Aorta (tissue), 5 donors: ENCODE data around the gene FAM162A. TPM values are rescaled to one million over a fixed set of nuclear protein-coding genes. Genes with fewer than 3 reads are reported as not detected.

Experiments
- ATAC-seq: fragments of 200-7000 bp; cut with Tn5 transposase; one replicate; pipeline ENCODE4 v1.9.1; 2022; ENCODE audit warnings: moderate library complexity; ENCODE audit not compliant: low FRiP score
- DNase-seq, 2 donors: peaks; one replicate each; pipeline ENCODE4 v3.0.0-alpha.2; 2020
- H3K27ac ChIP-seq, 2 donors: one replicate each; pipeline ENCODE4 v1.5.1; 2013; ENCODE audit warnings: low read length in 2 of 2, mild to moderate bottlenecking in 2 of 2, moderate library complexity in 2 of 2, control low read depth in 1 of 2, inconsistent platforms in 1 of 2, low read depth in 1 of 2
- H3K27me3 ChIP-seq, 2 donors: one replicate each; pipeline ENCODE4 v1.6.1; 2013; ENCODE audit warnings: control low read depth in 1 of 2, low read length in 1 of 2, mild to moderate bottlenecking in 1 of 2, moderate library complexity in 1 of 2; ENCODE audit not compliant: insufficient read depth in 2 of 2, control insufficient read depth in 1 of 2
- H3K36me3 ChIP-seq, 2 donors: one replicate each; pipeline ENCODE4 v1.6.1; 2013; ENCODE audit warnings: control low read depth in 1 of 2, low read length in 1 of 2, mild to moderate bottlenecking in 1 of 2; ENCODE audit not compliant: insufficient read depth in 2 of 2, control insufficient read depth in 1 of 2
- H3K4me1 ChIP-seq, 2 donors: one replicate each; pipeline ENCODE4 v1.6.1; 2013; ENCODE audit warnings: low read length in 2 of 2, control low read depth in 1 of 2, mild to moderate bottlenecking in 1 of 2, moderate library complexity in 1 of 2; ENCODE audit not compliant: insufficient read depth in 2 of 2, control insufficient read depth in 1 of 2
- H3K4me3 ChIP-seq, 2 donors: one replicate each; pipeline ENCODE4 v1.5.1; 2013; ENCODE audit warnings: low read length in 2 of 2, control low read depth in 1 of 2, mild to moderate bottlenecking in 1 of 2
- H3K9me3 ChIP-seq: one replicate; pipeline ENCODE4 v1.6.1; 2013; ENCODE audit warnings: mild to moderate bottlenecking, low read length; ENCODE audit not compliant: control insufficient read depth
- WGBS, 2 donors: extraction: QIAGEN DNeasy Blood & Tissue Kit; methylation state at CpG; one replicate each; pipeline ENCODE4 v1.1.7; 2013; 5-methylcytosine and 5-hydroxymethylcytosine counted together
- intact Hi-C, 2 donors: fragments of 100-400 bp; cut with DNase I; formaldehyde crosslinking; loops; one replicate each; pipeline versions ENCODE4 v1.14.2 to v1.15.0; 2022
- polyA plus RNA-seq, 2 donors: library from polyadenylated mRNA; stranded (reverse); fragments of 200-250 nt; gene quantifications; one replicate each; pipeline ENCODE4 v1.2.3, GENCODE V29; 2013
- total RNA-seq, 2 donors: library from RNA; stranded (reverse); fragmentation: NEBNext Ultra II Directional; extraction: Animal tissue kit (Norgen Biotek cat#: 25700); gene quantifications; one replicate each; pipeline ENCODE4 v1.2.1, GENCODE V29; 2021
- donor health status: healthy with polysubstance abuse.
- donor health status: Bipolar disorder and iron deficiency.
- donor health status: DM: no; HTN: no; CAD: no.
- donor health status: DM: no; HTN: no; CAD: no.
- donor health status: DM: yes; HTN: yes; CAD: no.

The FAM162A gene
- total and polyA plus RNA-seq, 4 donors: 23.7 to 57.7 (median 44.2) TPM

DNA sequence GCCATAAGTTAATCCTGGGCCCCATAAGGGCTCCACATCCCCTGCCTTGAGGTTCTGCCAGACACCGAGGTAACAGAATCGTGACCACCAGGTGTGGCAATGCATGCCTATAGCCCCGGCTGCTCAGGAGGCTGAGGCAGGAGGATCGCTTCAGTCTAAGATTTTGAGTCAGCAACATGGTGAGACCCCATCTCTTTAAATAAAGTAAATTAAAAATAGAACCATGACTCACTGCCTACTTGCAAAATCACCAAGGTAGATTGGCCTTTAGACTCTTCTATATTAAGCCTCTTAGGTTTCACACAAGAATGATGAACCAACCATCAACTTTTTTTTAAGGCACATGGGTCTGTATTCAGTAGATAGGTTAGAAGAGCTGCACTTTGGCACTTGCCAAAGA, 22.2 kb downstream of the FAM162A start:
- Histone ChIP-seq H3K27me3 (no peaks in the 10 kb centered on the region), H3K4me1 (no peaks in the 10 kb centered on the region), H3K36me3 (peaks cover 4 to 11% of the 10 kb centered on the region in 2 donors), H3K27ac (no peak overlapping the region), H3K4me3 (no peak overlapping the region), H3K9me3 (no peaks in the 10 kb centered on the region)
- intact Hi-C loops: no loop called here
- 82 to 91% methylated on average over 4 of the region's 4 CpGs for WGBS, 2 donors
- DNase-seq: no peak
- ATAC-seq: no peak

GRCh38 chr3:122407946-122408345, 24.0 kb downstream of the FAM162A start:
- WGBS, 2 donors: 83 to 92% methylated on average over 1 of the region's 1 CpG
- intact Hi-C loops: no loop called here
- Histone ChIP-seq H3K9me3 (no peaks in the 10 kb centered on the region), H3K27me3 (no peaks in the 10 kb centered on the region), H3K27ac (no peak overlapping the region), H3K4me1 (no peaks in the 10 kb centered on the region), H3K36me3 (peaks cover 4 to 9% of the 10 kb centered on the region in 2 donors), H3K4me3 (no peak overlapping the region)
- DNase-seq (no peak), ATAC-seq (no peak)

- WGBS, 2 donors: 85 to 88% methylated on average over 6 of the region's 6 CpGs
- Histone ChIP-seq H3K27ac (no peak overlapping the region), H3K4me1 (peaks cover 0 to 1% of the 10 kb centered on the region in 2 donors), H3K36me3 (peaks cover 4 to 8% of the 10 kb centered on the region in 2 donors), H3K27me3 (no peaks in the 10 kb centered on the region), H3K4me3 (no peak overlapping the region), H3K9me3 (no peaks in the 10 kb centered on the region)
- ATAC-seq (no peak), DNase-seq (no peak)
- intact Hi-C loops: no loop called here
These were observed 25.5 kb downstream of the FAM162A start for GRCh38 chr3:122409446-122409845.

GRCh38 chr3:122410111-122410510, 26.1 kb downstream of the FAM162A start:
- Histone ChIP-seq H3K27me3 (no peaks in the 10 kb centered on the region), H3K4me3 (no peak overlapping the region), H3K4me1 (peaks cover 0 to 4% of the 10 kb centered on the region in 2 donors), H3K36me3 (peaks cover 4 to 8% of the 10 kb centered on the region in 2 donors), H3K9me3 (no peaks in the 10 kb centered on the region), H3K27ac (no peak overlapping the region)
- ATAC-seq: no peak
- WGBS, 2 donors: 90 to 92% methylated on average over 4 of the region's 4 CpGs
- intact Hi-C loops: no loop called here
- no peak for DNase-seq

GRCh38 chr3:122410639-122411038, 26.7 kb downstream of the FAM162A start:
- Histone ChIP-seq H3K4me1 (peaks cover 0 to 4% of the 10 kb centered on the region in 2 donors), H3K9me3 (no peaks in the 10 kb centered on the region), H3K36me3 (peaks cover 3 to 7% of the 10 kb centered on the region in 2 donors), H3K4me3 (no peak overlapping the region), H3K27me3 (no peaks in the 10 kb centered on the region), H3K27ac (no peak overlapping the region)
- intact Hi-C loops: no loop called here
- WGBS, 2 donors: 87 to 88% methylated on average over 6 of the region's 6 CpGs
- ATAC-seq (no peak), DNase-seq (no peak)

DNA sequence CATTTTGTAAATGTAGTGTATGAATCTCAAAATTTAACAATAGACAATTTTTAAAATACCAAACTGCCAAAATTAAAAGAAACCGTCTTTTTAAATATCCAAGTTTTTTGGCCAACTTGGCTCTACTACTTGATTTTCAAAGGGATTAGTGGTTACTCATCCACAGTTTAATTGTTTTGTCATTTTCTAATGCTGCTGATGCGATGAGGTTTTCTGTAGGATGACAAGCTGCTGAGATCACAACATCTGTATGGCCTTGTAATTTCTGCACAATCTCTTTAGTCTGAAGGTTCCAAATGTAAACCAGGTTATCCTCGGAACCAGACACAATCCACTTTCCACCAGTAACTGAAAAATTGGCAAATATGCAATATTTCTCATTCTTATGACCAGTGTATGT, 30.4 kb downstream of the FAM162A start:
- no peak for ATAC-seq
- WGBS, 2 donors: 92% methylated on average over 3 of the region's 3 CpGs
- H3K9me3 ChIP-seq: no peaks in the 10 kb centered on the region
- peaks cover 0 to 4% of the 10 kb centered on the region in 2 donors for H3K4me1 ChIP-seq
- DNase-seq: no peak
- H3K36me3 ChIP-seq: peaks cover 0 to 2% of the 10 kb centered on the region in 2 donors
- no peaks in the 10 kb centered on the region for H3K27me3 ChIP-seq
- H3K27ac ChIP-seq: no peak overlapping the region
- no peak overlapping the region for H3K4me3 ChIP-seq
- intact Hi-C loops: no loop called here

GRCh38 chr3:122415104-122415744, 31.2 kb downstream of the FAM162A start:
- H3K27ac ChIP-seq: peak overlapping the region; percentile 69 to 89
- H3K4me3 ChIP-seq: peak overlapping the region; percentile 80 to 93
- intact Hi-C loops: no loop called here
- no peak for ATAC-seq
- 15% methylated on average over 10 of the region's 10 CpGs for WGBS, 2 donors
- no peak for DNase-seq
- peaks cover 0 to 4% of the 10 kb centered on the region in 2 donors for H3K4me1 ChIP-seq
- H3K36me3 ChIP-seq: no peaks in the 10 kb centered on the region
- H3K27me3 ChIP-seq: no peaks in the 10 kb centered on the region
- H3K9me3 ChIP-seq: no peaks in the 10 kb centered on the region

DNA sequence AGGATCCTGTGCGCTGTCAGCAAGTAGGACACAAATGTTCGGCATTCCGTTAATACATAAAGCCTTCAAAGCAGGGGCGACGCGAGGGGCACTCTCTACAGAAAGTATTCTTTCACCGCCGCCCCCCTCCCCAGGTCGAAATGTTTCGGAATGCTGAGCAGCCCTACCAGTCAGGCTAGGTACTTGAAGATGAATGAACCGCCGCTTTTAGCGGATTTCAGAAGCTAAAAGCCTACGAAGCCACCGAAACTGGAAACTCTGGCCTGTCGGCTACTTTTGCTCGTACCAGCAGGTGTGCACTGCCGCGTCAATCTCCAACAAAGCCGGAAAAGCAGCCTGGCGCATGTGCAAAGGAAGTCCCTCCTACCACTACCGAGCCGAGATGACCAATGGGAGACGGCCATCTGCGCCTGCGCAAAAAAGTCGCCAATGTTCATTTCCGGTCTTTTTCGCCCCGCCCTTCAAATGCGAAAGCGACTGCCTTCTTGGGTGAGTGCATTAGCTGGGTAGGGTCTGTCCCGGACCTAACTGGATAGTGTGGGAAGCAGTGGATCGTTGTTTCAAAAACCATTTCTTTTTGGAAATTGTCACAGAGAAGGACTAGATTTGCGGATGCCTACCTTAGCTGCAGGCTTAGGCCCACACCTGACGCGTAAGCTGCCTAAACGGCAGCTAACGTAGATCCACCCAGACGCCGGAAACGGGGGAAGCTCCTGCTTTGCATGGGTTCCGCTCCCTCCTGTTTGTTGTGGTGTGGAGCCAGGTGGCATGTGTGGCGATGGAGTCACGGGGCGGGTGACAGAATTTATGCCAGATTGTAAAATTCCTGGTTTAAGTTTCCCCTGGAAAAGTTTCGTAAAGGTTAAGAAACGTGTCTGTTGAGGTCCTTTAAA, 32.0 kb downstream of the FAM162A start, which contains the start of gene WDR5B:
TSS of gene WDR5B (minus strand) at position 301 of the 893 bp plus-strand sequence. CDS start 534 bp downstream, outside the sequence.
- intact Hi-C loops: loop anchor here in 1 of 2 donors (1.0 kb wide), 1 partner anchor 98 kb away; the partner anchor contains the start of gene KPNA1
- Histone ChIP-seq H3K27ac (peak within 1 kb of the TSS; percentile 69 to 89), H3K4me3 (peak within 1 kb of the TSS; percentile 80 to 93), H3K4me1 (peaks cover 0 to 4% of the 10 kb centered on the region in 2 donors), H3K27me3 (no peaks in the 10 kb centered on the region), H3K36me3 (no peaks in the 10 kb centered on the region), H3K9me3 (no peaks in the 10 kb centered on the region)
- peak; percentile 97 for ATAC-seq
- DNase-seq: peak; percentile 98 to 99
- WGBS, 2 donors: 0 to 1% methylated on average over 48 of the region's 48 CpGs
